Subcutaneous adipose tissue (tissue), 4 donors: ENCODE data around the gene CLCN1. TPM values are rescaled to one million over a fixed set of nuclear protein-coding genes. Genes with fewer than 3 reads are reported as not detected.

Experiments
- CTCF ChIP-seq: fragments of 450-650 bp; IDR thresholded peaks from one replicate; pipeline ENCODE4 v1.5.1; 2016; ENCODE audit warnings: low read depth, mild to moderate bottlenecking, control low read depth, antibody characterized with exemption, moderate library complexity
- total RNA-seq, 4 donors: library from RNA; depleted of rRNA; stranded (reverse); fragments of >200 nt; gene quantifications; one replicate each; pipeline ENCODE4 v1.1.0, GENCODE V29; 2016

CLCN1 gene
- total RNA-seq, 4 donors from 2014 or later: 0.38 TPM; not detected in 3

DNA sequence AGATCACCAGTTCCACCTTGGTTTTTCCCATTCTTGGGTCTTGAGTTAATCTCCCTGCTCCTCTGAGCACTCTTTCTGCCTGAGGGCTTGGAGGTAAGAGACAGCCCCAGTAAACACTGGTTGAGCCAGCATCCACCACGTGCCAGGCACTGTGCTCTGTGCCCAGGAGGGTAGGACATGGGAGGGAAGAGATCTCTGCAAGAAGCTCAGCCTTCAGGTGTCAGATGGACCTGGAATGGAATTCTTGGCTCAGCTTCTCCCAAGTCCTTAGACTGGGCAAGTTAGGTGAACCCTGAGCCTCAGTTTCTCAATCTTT lies 67.7 kb downstream of the CLCN1 start:
- TF ChIP-seq CTCF: no peak

GRCh38 chr7:143384148-143384547 lies 68.2 kb downstream of the CLCN1 start:
- TF ChIP-seq CTCF: no peak

DNA sequence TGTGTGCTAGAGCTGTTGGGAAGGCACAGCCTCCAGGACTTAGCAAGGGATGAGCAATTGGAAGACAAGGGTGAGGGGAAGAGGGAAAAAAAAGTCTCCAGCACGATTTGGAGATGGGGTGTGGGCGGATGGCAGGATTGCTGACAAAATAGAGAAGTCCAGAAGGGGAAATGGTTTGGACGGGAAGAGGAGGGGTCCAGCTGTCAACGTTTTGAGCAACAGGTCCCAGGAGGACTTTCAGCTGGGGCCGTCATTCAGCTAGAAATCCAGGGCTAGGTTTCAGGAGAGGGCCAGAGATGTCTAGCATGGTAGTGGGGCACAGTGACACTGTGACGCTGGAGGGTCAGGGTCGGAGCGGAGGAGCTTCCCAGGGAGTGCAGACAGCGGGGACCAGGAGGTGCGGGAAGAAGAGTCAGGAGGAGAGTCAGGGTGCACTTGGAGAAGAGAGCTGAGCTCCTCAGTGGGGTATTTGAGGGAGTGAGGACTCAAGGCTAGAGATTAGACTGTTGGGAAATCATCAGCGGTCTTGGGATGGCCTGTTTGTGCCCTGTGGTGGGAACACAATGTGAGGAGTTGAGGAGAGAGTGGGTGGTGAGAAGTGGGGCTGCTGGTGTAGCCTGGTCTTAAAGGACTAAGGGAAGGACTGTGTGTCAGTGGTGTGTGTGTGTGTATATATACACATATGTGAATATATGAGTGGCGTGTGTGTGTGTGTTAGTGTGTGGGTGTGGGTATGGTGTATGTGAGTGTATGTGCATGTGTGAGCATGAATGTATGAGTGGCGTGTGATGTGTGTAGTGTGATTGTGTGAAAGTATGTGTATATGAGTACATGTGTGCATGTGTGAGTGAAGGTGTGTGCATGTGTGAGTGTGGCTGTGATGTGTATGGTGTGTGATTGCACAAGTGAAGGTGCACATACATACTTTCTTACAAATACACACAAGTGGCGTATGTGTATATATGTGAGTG lies 69.0 kb downstream of the CLCN1 start:
- TF ChIP-seq CTCF: no peak

GRCh38 chr7:143385891-143386781 lies 70.2 kb downstream of the CLCN1 start:
- TF ChIP-seq CTCF: no peak

DNA sequence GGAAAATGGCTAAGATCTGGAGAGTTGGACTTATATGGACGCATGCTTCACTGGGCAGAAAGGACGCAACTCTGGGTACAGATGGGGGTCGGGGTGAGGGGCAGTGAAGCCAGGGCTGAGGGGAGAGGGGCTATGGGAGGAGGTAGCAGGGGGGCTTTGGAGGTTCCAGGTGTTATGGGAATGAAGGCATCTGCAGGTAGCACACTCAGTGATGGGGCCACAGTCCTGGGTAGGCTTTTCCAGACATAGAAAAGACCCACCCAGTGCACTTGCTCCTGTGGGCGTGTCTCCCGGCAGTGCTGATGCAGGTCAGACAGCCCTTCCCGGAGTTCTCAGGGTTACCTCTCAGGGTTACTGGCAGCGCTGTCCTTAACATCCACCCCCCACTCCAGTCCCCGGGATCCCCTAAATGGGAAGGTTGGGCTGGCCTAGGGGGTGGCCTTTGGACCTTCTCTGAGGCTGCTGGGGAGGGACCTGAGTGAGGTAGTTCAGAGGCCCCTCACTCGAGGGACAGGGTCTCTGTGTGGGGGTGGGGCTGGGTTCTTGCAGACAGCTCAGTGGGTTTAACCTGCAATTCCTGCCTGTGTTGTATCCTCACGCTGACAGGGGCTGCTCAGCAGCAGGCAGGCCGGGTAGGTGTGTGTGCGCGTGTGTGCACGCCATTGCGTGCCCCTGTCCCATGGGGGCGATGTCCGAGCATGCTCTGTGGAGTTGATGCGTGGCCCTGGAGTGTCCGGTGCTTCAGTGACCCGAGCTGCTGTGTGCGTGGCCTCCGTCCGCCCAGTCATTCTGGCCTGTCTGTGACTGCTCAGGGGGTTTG lies 71.5 kb downstream of the CLCN1 start:
- no peak for TF ChIP-seq CTCF

DNA sequence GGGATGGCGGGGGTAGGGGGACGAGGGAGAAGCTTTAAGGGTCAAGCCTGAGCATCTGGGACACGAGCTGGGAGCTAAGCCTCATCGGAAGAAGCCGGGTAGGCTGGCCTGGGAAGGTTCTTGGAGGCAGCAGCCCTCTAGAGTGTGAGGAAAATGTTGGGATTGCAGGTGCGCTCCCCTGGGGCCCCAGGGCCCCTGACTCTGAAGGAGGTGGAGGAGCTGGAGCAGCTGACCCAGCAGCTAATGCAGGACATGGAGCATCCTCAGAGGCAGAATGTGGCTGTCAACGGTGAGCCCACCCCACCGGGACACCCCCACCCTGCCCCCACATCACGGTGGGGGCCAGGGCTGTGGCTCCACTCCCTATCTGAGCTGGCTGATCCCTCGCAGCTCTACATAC lies 72.1 kb downstream of the CLCN1 start:
- TF ChIP-seq CTCF: no peak
